Adrenal gland (tissue), 12 donors: ENCODE measurements around the gene AP1S3. TPM values are rescaled to one million over a fixed set of nuclear protein-coding genes. Genes with fewer than 3 reads are reported as not detected.
"Not testable (repeated sequence)": the region's sequence is repeated elsewhere in the genome, so short reads cannot be mapped to it uniquely, and the experiment has no call there.

ENCODE experiments used
- DNase-seq, 7 donors: peaks; one replicate each; pipeline ENCODE4 v3.0.0-alpha.2; 2019 to 2020
- H3K27ac ChIP-seq, 5 donors: fragments of 200-600 bp; sonication (generic) in 4 of 5; 1 replicate in 3 of 5; 2 replicates in 2 of 5; pipeline versions ENCODE4 v1.5.1 to v1.8.0; 2016 to 2020; ENCODE audit warnings: mild to moderate bottlenecking in 1 of 5
- H3K27me3 ChIP-seq: fragments of 200-600 bp; 2 replicates; pipeline ENCODE4 v1.8.0; 2021
- H3K36me3 ChIP-seq, 2 donors: fragments of 200-600 bp; replicated peaks in 1 of 2; 1 replicate in 1 of 2; 2 replicates in 1 of 2; pipeline versions ENCODE4 v1.5.1 to v1.8.0; 2018 to 2022
- H3K4me1 ChIP-seq, 2 donors: fragments of 200-600 bp; replicated peaks in 1 of 2; 1 replicate in 1 of 2; 2 replicates in 1 of 2; pipeline versions ENCODE4 v1.5.1 to v1.8.0; 2018 to 2021
- H3K4me3 ChIP-seq, 4 donors: fragments of 200-600 bp; sonication (generic) in 3 of 4; one replicate each; pipeline ENCODE4 v1.5.1; 2016 to 2018
- H3K9me3 ChIP-seq, 3 donors: fragments of 200-600 bp; sonication (generic) in 1 of 3; replicated peaks in 1 of 3; 1 replicate in 2 of 3; 2 replicates in 1 of 3; pipeline versions ENCODE4 v1.5.1 to v1.8.0; 2016 to 2021
- CTCF ChIP-seq, 6 experiments: fragments of 450-650 bp in 4 of 6; fragments of 200-600 bp in 2 of 6; sonication (generic) in 1 of 6; IDR thresholded peaks; 1 replicate in 5 of 6; 2 replicates in 1 of 6; pipeline versions ENCODE4 v1.5.1 to v1.8.0; 2016 to 2021; ENCODE audit warnings: antibody characterized with exemption in 6 of 6, mild to moderate bottlenecking in 2 of 6, moderate library complexity in 1 of 6
- POLR2A ChIP-seq, 2 donors: fragments of 450-650 bp; IDR thresholded peaks; one replicate each; pipeline ENCODE4 v1.6.1; 2017; ENCODE audit warnings: antibody characterized with exemption in 2 of 2, mild to moderate bottlenecking in 2 of 2, moderate library complexity in 1 of 2
- WGBS, 4 donors: extraction: QIAGEN DNeasy Blood & Tissue Kit in 2 of 4; methylation state at CpG; one replicate each; pipeline versions ENCODE4 v1.1.5 to v1.1.7; 2013 to 2017; 5-methylcytosine and 5-hydroxymethylcytosine counted together
- intact Hi-C, 2 donors: fragments of 100-400 bp; cut with DNase I; formaldehyde crosslinking; loops; one replicate each; pipeline versions ENCODE4 v1.14.1 to v1.15.0; 2022 to 2023
- polyA plus RNA-seq, 3 donors: library from polyadenylated mRNA; stranded (reverse); fragments of 200-250 nt in 2 of 3; fragments of 350-450 nt in 1 of 3; fragmentation: Illumina TruSeq in 1 of 3; extraction: RNeasy Lipid Tissue Mini Kit (QIAGEN cat#74804) in 1 of 3; gene quantifications; one replicate each; pipeline ENCODE4 v1.2.3, GENCODE V29; 2013 to 2014
- total RNA-seq, 9 donors: library from RNA; depleted of rRNA in 4 of 9; stranded (reverse); fragments of >200 nt in 4 of 9; fragments of 120-200 nt in 1 of 9; fragmentation: NEBNext Ultra II Directional in 1 of 9; extraction: Animal tissue kit (Norgen Biotek cat#: 25700) in 1 of 9; gene quantifications; one replicate each; pipeline versions ENCODE4 v1.1.0 to v1.2.4, GENCODE V29; 2013 to 2023
- donor health status: healthy with polysubstance abuse.
- donor health status: Bipolar disorder and iron deficiency.
- donor health status: DM: yes; HTN: yes; CAD: no.
- donor health status: DM: no; HTN: no; CAD: no.
- donor health status: DM: no; HTN: no; CAD: no.
- donor health status: DM: yes; HTN: yes; CAD: no.

The AP1S3 gene
- total and polyA plus RNA-seq, 12 donors, result 0.24 to 7.3 (median 1.3) TPM

GRCh38 chr2:223788826-223789225 lies 48.6 kb downstream of the AP1S3 start:
- Histone ChIP-seq H3K4me1 (no peaks in the 10 kb centered on the region), H3K36me3 (no peaks in the 10 kb centered on the region), H3K9me3 (no peaks in the 10 kb centered on the region), H3K4me3 (no peak overlapping the region), H3K27ac (no peak overlapping the region), H3K27me3 (no peaks in the 10 kb centered on the region)
- TF ChIP-seq CTCF (IDR thresholded peaks at IDR 0.05) (no peak), POLR2A (IDR thresholded peaks at IDR 0.05) (no peak)
- no peak for DNase-seq
- intact Hi-C loops, result no loop called here

GRCh38 chr2:223788106-223788505 lies 49.3 kb downstream of the AP1S3 start:
- DNase-seq, H3K27me3 ChIP-seq, H3K27ac ChIP-seq, intact Hi-C loops, H3K4me3 ChIP-seq, H3K9me3 ChIP-seq, H3K36me3 ChIP-seq, H3K4me1 ChIP-seq: not testable (repeated sequence)
- 94 to 98% (median 97%) methylated on average over 9 to 10 of the region's 10 CpGs for WGBS, 4 donors

- 89 to 97% (median 97%) methylated on average over 2 of the region's 2 CpGs for WGBS, 4 donors
These were observed 50.0 kb downstream of the AP1S3 start for GRCh38 chr2:223787358-223787757.

GRCh38 chr2:223786943-223787342 lies 50.4 kb downstream of the AP1S3 start:
- Histone ChIP-seq H3K9me3 (no peaks in the 10 kb centered on the region), H3K4me1 (no peaks in the 10 kb centered on the region), H3K27ac (no peak overlapping the region), H3K27me3 (no peaks in the 10 kb centered on the region), H3K4me3 (no peak overlapping the region), H3K36me3 (no peaks in the 10 kb centered on the region)
- no peak for DNase-seq
- TF ChIP-seq POLR2A (IDR thresholded peaks at IDR 0.05) (no peak), CTCF (IDR thresholded peaks at IDR 0.05) (no peak)
- intact Hi-C loops, result no loop called here
- 89 to 97% (median 93%) methylated on average over 4 of the region's 4 CpGs for WGBS, 4 donors

More at GRCh38 chr2:223787358-223787757, 50.0 kb downstream of the AP1S3 start:
- DNase-seq, result no peak
- Histone ChIP-seq H3K36me3 (no peaks in the 10 kb centered on the region), H3K4me3 (no peak overlapping the region), H3K27ac (no peak overlapping the region), H3K9me3 (no peaks in the 10 kb centered on the region), H3K27me3 (no peaks in the 10 kb centered on the region), H3K4me1 (no peaks in the 10 kb centered on the region)
- intact Hi-C loops, result no loop called here
- TF ChIP-seq POLR2A (IDR thresholded peaks at IDR 0.05), result no peak
- no peak for TF ChIP-seq CTCF (IDR thresholded peaks at IDR 0.05)

- H3K4me3 ChIP-seq, result no peak overlapping the region
- H3K36me3 ChIP-seq, result no peaks in the 10 kb centered on the region
- no peak for TF ChIP-seq CTCF (IDR thresholded peaks at IDR 0.05)
- TF ChIP-seq POLR2A (IDR thresholded peaks at IDR 0.05), result no peak
- no peaks in the 10 kb centered on the region for H3K27me3 ChIP-seq
- 93 to 94% (median 94%) methylated on average over 5 of the region's 5 CpGs for WGBS, 4 donors
- no peaks in the 10 kb centered on the region for H3K4me1 ChIP-seq
- DNase-seq, result no peak
- intact Hi-C loops, result no loop called here
- H3K9me3 ChIP-seq, result no peaks in the 10 kb centered on the region
- no peak overlapping the region for H3K27ac ChIP-seq
These were observed 51.1 kb downstream of the AP1S3 start for GRCh38 chr2:223786236-223786635.
